Natural killer cell treated with Interleukin-12 subunit alpha and Interleukin-12 subunit beta and Interleukin-15 and Interleukin-18, amount 100 ng/mL, for 72 hours (primary cell): ENCODE measurements around the gene COMMD7. TPM values are rescaled to one million over a fixed set of nuclear protein-coding genes. Genes with fewer than 3 reads are reported as not detected.
"Not testable (repeated sequence)": the region's sequence is repeated elsewhere in the genome, so short reads cannot be mapped to it uniquely, and the experiment has no call there.

Experiments
- ATAC-seq, 2 donors: fragments of 150-1000 bp; cut with Tn5 transposase in 1 of 2; sonication (Bioruptor Pico), chemical (Tn5 transposase) in 1 of 2; 2 replicates each; pipeline ENCODE4 v1.10.0; 2021
- DNase-seq: peaks from one replicate; pipeline ENCODE4 v3.0.0; 2022; ENCODE audit warnings: low spot score
- H3K27ac Mint-ChIP-seq, 2 donors: 1 replicate in 1 of 2; 2 replicates in 1 of 2; pipeline ENCODE4 v1.8.0; 2022; ENCODE audit warnings: mixed read lengths in 2 of 2, mild to moderate bottlenecking in 1 of 2, moderate library complexity in 1 of 2
- H3K27me3 Mint-ChIP-seq, 2 donors: 1 replicate in 1 of 2; 2 replicates in 1 of 2; pipeline ENCODE4 v1.8.0; 2022; ENCODE audit warnings: mixed read lengths in 2 of 2
- H3K36me3 Mint-ChIP-seq: one replicate; pipeline ENCODE4 v1.8.0; 2022; ENCODE audit warnings: mixed read lengths
- H3K4me1 Mint-ChIP-seq, 2 donors: 1 replicate in 1 of 2; 2 replicates in 1 of 2; pipeline ENCODE4 v1.8.0; 2022; ENCODE audit warnings: low read depth in 2 of 2, mixed read lengths in 2 of 2, mild to moderate bottlenecking in 1 of 2
- H3K4me3 Mint-ChIP-seq: one replicate; pipeline ENCODE4 v1.8.0; 2022; ENCODE audit warnings: mixed read lengths
- H3K9me3 Mint-ChIP-seq: 2 replicates; pipeline ENCODE4 v1.8.0; 2022; ENCODE audit warnings: mixed read lengths
- total RNA-seq, 2 donors: library from RNA; stranded (reverse); gene quantifications; one replicate each; pipeline ENCODE4 v1.2.3, GENCODE V29; 2022

COMMD7 gene
- total RNA-seq, 2 donors from 2014 or later = 58.5 to 67.9 TPM

- Mint-ChIP-seq H3K4me3 (peak overlapping the region; percentile 89), H3K4me1 (peaks cover 9 to 12% of the 10 kb centered on the region in 2 donors), H3K27ac (peak overlapping the region; percentile 35 to 45), H3K9me3 (no peaks in the 10 kb centered on the region), H3K36me3 (no peaks in the 10 kb centered on the region), H3K27me3 (no peaks in the 10 kb centered on the region)
- DNase-seq (no peak), ATAC-seq (no peak)
These were observed 18.2 kb upstream of the COMMD7 start for GRCh38 chr20:32761417-32761830.

GRCh38 chr20:32756156-32756555 lies 12.9 kb upstream of the COMMD7 start:
- DNase-seq (no peak), ATAC-seq (no peak)
- peaks cover 4 to 11% of the 10 kb centered on the region in 2 donors for H3K4me1 Mint-ChIP-seq
- no peak overlapping the region for H3K4me3 Mint-ChIP-seq
- H3K9me3 Mint-ChIP-seq = no peaks in the 10 kb centered on the region
- H3K27me3 Mint-ChIP-seq = no peaks in the 10 kb centered on the region
- no peaks in the 10 kb centered on the region for H3K36me3 Mint-ChIP-seq
- H3K27ac Mint-ChIP-seq = no peak overlapping the region

- H3K27me3 Mint-ChIP-seq = no peaks in the 10 kb centered on the region
- H3K4me1 Mint-ChIP-seq = peaks cover 0 to 9% of the 10 kb centered on the region in 2 donors
- no peak overlapping the region for H3K4me3 Mint-ChIP-seq
These were observed 10.5 kb upstream of the COMMD7 start for GRCh38 chr20:32753731-32754130.

GRCh38 chr20:32752458-32753250 lies 9.4 kb upstream of the COMMD7 start:
- H3K36me3 Mint-ChIP-seq = no peaks in the 10 kb centered on the region
- peak overlapping the region in 1 of 2 donors; percentile 4 for H3K27ac Mint-ChIP-seq
- H3K4me1 Mint-ChIP-seq = peaks cover 0 to 9% of the 10 kb centered on the region in 2 donors
- no peak for ATAC-seq
- H3K27me3 Mint-ChIP-seq = no peaks in the 10 kb centered on the region
- no peaks in the 10 kb centered on the region for H3K9me3 Mint-ChIP-seq
- DNase-seq = no peak
- no peak overlapping the region for H3K4me3 Mint-ChIP-seq

More at GRCh38 chr20:32753731-32754130, 10.5 kb upstream of the COMMD7 start:
- Mint-ChIP-seq H3K27ac (peak overlapping the region in 1 of 2 donors; percentile 8), H3K9me3 (no peaks in the 10 kb centered on the region), H3K36me3 (no peaks in the 10 kb centered on the region)
- DNase-seq (no peak), ATAC-seq (no peak)

- no peak for ATAC-seq
- no peak for DNase-seq
- Mint-ChIP-seq H3K27ac (peak overlapping the region in 1 of 2 donors; percentile 4), H3K4me3 (no peak overlapping the region), H3K4me1 (peaks cover 0 to 9% of the 10 kb centered on the region in 2 donors), H3K9me3 (no peaks in the 10 kb centered on the region), H3K27me3 (no peaks in the 10 kb centered on the region), H3K36me3 (no peaks in the 10 kb centered on the region)
These were observed 8.6 kb upstream of the COMMD7 start for GRCh38 chr20:32751702-32752457.

GRCh38 chr20:32751293-32751692 lies 8.0 kb upstream of the COMMD7 start:
- no peak overlapping the region for H3K27ac Mint-ChIP-seq
- no peaks in the 10 kb centered on the region for H3K27me3 Mint-ChIP-seq
- no peaks in the 10 kb centered on the region for H3K9me3 Mint-ChIP-seq
- no peaks in the 10 kb centered on the region for H3K36me3 Mint-ChIP-seq
- H3K4me1 Mint-ChIP-seq = peaks cover 0 to 9% of the 10 kb centered on the region in 2 donors
- ATAC-seq = no peak
- H3K4me3 Mint-ChIP-seq = no peak overlapping the region
- no peak for DNase-seq

- DNase-seq (no peak), ATAC-seq (no peak)
- Mint-ChIP-seq H3K36me3 (no peaks in the 10 kb centered on the region), H3K9me3 (no peaks in the 10 kb centered on the region), H3K27ac (no peak overlapping the region), H3K4me3 (no peak overlapping the region), H3K27me3 (no peaks in the 10 kb centered on the region), H3K4me1 (peaks cover 0 to 9% of the 10 kb centered on the region in 2 donors)
These were observed 6.8 kb upstream of the COMMD7 start for GRCh38 chr20:32749914-32750637.

- Mint-ChIP-seq H3K27me3 (no peaks in the 10 kb centered on the region), H3K27ac (peak overlapping the region; percentile 98 to 99), H3K9me3 (no peaks in the 10 kb centered on the region), H3K36me3 (no peaks in the 10 kb centered on the region), H3K4me1 (peaks cover 24 to 28% of the 10 kb centered on the region in 2 donors), H3K4me3 (peak overlapping the region; percentile 100)
- DNase-seq (no peak), ATAC-seq (peak; percentile 20 to 31)
These were observed 688 bp downstream of the COMMD7 start for GRCh38 chr20:32742322-32743236.

GRCh38 chr20:32741151-32741550 lies 2.1 kb downstream of the COMMD7 start:
- Mint-ChIP-seq H3K27me3 (no peaks in the 10 kb centered on the region), H3K9me3 (no peaks in the 10 kb centered on the region), H3K4me1 (peaks cover 24 to 33% of the 10 kb centered on the region in 2 donors), H3K4me3 (no peak overlapping the region), H3K27ac (no peak overlapping the region), H3K36me3 (no peaks in the 10 kb centered on the region)
- DNase-seq = no peak
- ATAC-seq = no peak

- Mint-ChIP-seq H3K4me1 (peaks cover 21 to 29% of the 10 kb centered on the region in 2 donors), H3K36me3 (no peaks in the 10 kb centered on the region), H3K27ac (peak overlapping the region; percentile 68 to 89), H3K27me3 (no peaks in the 10 kb centered on the region), H3K9me3 (no peaks in the 10 kb centered on the region), H3K4me3 (peak overlapping the region; percentile 57)
- no peak for DNase-seq
- peak; percentile 91 to 92 for ATAC-seq
These were observed 5.7 kb downstream of the COMMD7 start for GRCh38 chr20:32737371-32738223.

GRCh38 chr20:32731882-32732266 lies 11.4 kb downstream of the COMMD7 start:
- H3K4me1 Mint-ChIP-seq = peaks cover 16 to 21% of the 10 kb centered on the region in 2 donors
- no peaks in the 10 kb centered on the region for H3K27me3 Mint-ChIP-seq
- peak overlapping the region in 1 of 2 donors; percentile 39 for H3K27ac Mint-ChIP-seq
- ATAC-seq (no peak), DNase-seq (no peak)
- H3K36me3 Mint-ChIP-seq = no peaks in the 10 kb centered on the region
- H3K9me3 Mint-ChIP-seq = no peaks in the 10 kb centered on the region
- no peak overlapping the region for H3K4me3 Mint-ChIP-seq

GRCh38 chr20:32729334-32729733 lies 13.9 kb downstream of the COMMD7 start:
- not testable (repeated sequence) for H3K27ac Mint-ChIP-seq, DNase-seq, H3K36me3 Mint-ChIP-seq, H3K27me3 Mint-ChIP-seq, H3K9me3 Mint-ChIP-seq, ATAC-seq, H3K4me3 Mint-ChIP-seq
- H3K4me1 Mint-ChIP-seq = peaks cover 9 to 14% of the 10 kb centered on the region in 2 donors
